IPS-20b (cell line): ENCODE measurements around the gene RND1.
"Not testable (repeated sequence)": the region's sequence is repeated elsewhere in the genome, so short reads cannot be mapped to it uniquely, and the experiment has no call there.

Experiments used
- H3K27ac ChIP-seq: one replicate; pipeline ENCODE4 v1.5.1; 2013; ENCODE audit warnings: low read length
- H3K27me3 ChIP-seq: 2 replicates; pipeline ENCODE4 v1.6.1; 2013; ENCODE audit warnings: mild to moderate bottlenecking, low read length, inconsistent platforms; ENCODE audit not compliant: insufficient read depth
- H3K36me3 ChIP-seq: 2 replicates; pipeline ENCODE4 v1.6.1; 2013; ENCODE audit warnings: low read depth, mild to moderate bottlenecking, inconsistent platforms, low read length, moderate library complexity; ENCODE audit not compliant: insufficient read depth
- H3K4me1 ChIP-seq: 2 replicates; pipeline ENCODE4 v1.6.1; 2013; ENCODE audit warnings: mild to moderate bottlenecking, control low read depth, inconsistent platforms, low read length, moderate library complexity; ENCODE audit not compliant: insufficient read depth
- H3K4me3 ChIP-seq: 2 replicates; pipeline ENCODE4 v1.5.1; 2013; ENCODE audit warnings: mild to moderate bottlenecking, low read length, inconsistent platforms
- H3K9ac ChIP-seq: 2 replicates; pipeline ENCODE4 v1.6.1; 2013; ENCODE audit warnings: low read depth, mild to moderate bottlenecking, inconsistent platforms, low read length, moderate library complexity
- H3K9me3 ChIP-seq: 2 replicates; pipeline ENCODE4 v1.6.1; 2013; ENCODE audit warnings: mild to moderate bottlenecking, low read depth, low read length, inconsistent platforms; ENCODE audit not compliant: insufficient read depth

The RND1 gene

GRCh38 chr12:48883305-48884161 lies 17.9 kb upstream of the RND1 start:
- no peaks in the 10 kb centered on the region for H3K36me3 ChIP-seq
- peak overlapping the region; percentile 54; the same call in 1 of the 2 replicates for H3K4me3 ChIP-seq
- H3K27me3 ChIP-seq = no peaks in the 10 kb centered on the region
- peaks cover 28% of the 10 kb centered on the region for H3K4me1 ChIP-seq
- H3K9ac ChIP-seq = peak overlapping the region; percentile 41; the same call in 1 of the 2 replicates
- no peaks in the 10 kb centered on the region for H3K9me3 ChIP-seq
- H3K27ac ChIP-seq = peak overlapping the region; percentile 26

- Histone ChIP-seq H3K4me1 (peaks cover 28% of the 10 kb centered on the region), H3K9me3 (no peaks in the 10 kb centered on the region), H3K27ac (no peak overlapping the region), H3K4me3 (peak overlapping the region; percentile 54), H3K27me3 (no peaks in the 10 kb centered on the region), H3K9ac (peak overlapping the region; percentile 41; the same call in 1 of the 2 replicates), H3K36me3 (no peaks in the 10 kb centered on the region)
Observed at GRCh38 chr12:48882972-48883304, 17.3 kb upstream of the RND1 start.

- Histone ChIP-seq H3K9me3 (no peaks in the 10 kb centered on the region), H3K9ac (peak overlapping the region; percentile 41; the same call in 1 of the 2 replicates), H3K27me3 (no peaks in the 10 kb centered on the region), H3K27ac (no peak overlapping the region), H3K4me3 (peak overlapping the region; percentile 54), H3K4me1 (peaks cover 28% of the 10 kb centered on the region), H3K36me3 (no peaks in the 10 kb centered on the region)
Observed at GRCh38 chr12:48882315-48882687, 16.6 kb upstream of the RND1 start.

GRCh38 chr12:48881686-48882314 lies 16.1 kb upstream of the RND1 start:
- Histone ChIP-seq H3K4me1 (peaks cover 28% of the 10 kb centered on the region), H3K9ac (peak overlapping the region; percentile 41; the same call in 1 of the 2 replicates), H3K27ac (no peak overlapping the region), H3K36me3 (no peaks in the 10 kb centered on the region), H3K27me3 (no peaks in the 10 kb centered on the region), H3K4me3 (peak overlapping the region; percentile 54; the same call in 1 of the 2 replicates), H3K9me3 (no peaks in the 10 kb centered on the region)

- Histone ChIP-seq H3K27ac (no peak overlapping the region), H3K4me1 (peaks cover 28% of the 10 kb centered on the region), H3K9me3 (no peaks in the 10 kb centered on the region), H3K36me3 (no peaks in the 10 kb centered on the region), H3K4me3 (no peak overlapping the region), H3K9ac (no peak overlapping the region), H3K27me3 (no peaks in the 10 kb centered on the region)
Observed at GRCh38 chr12:48880647-48881046, 15.0 kb upstream of the RND1 start.

- Histone ChIP-seq H3K4me1 (peaks cover 19% of the 10 kb centered on the region), H3K9me3 (no peaks in the 10 kb centered on the region), H3K36me3 (no peaks in the 10 kb centered on the region), H3K27ac (no peak overlapping the region), H3K27me3 (no peaks in the 10 kb centered on the region), H3K9ac (no peak overlapping the region), H3K4me3 (no peak overlapping the region)
Observed at GRCh38 chr12:48878548-48878947, 12.9 kb upstream of the RND1 start.

- Histone ChIP-seq H3K9me3 (no peaks in the 10 kb centered on the region), H3K4me3 (no peak overlapping the region), H3K27me3 (no peaks in the 10 kb centered on the region), H3K4me1 (no peaks in the 10 kb centered on the region), H3K9ac (no peak overlapping the region), H3K27ac (no peak overlapping the region), H3K36me3 (no peaks in the 10 kb centered on the region)
Observed at GRCh38 chr12:48875944-48876515, 10.4 kb upstream of the RND1 start.

- not testable (repeated sequence) for H3K27me3 ChIP-seq, H3K4me3 ChIP-seq, H3K9ac ChIP-seq, H3K27ac ChIP-seq, H3K36me3 ChIP-seq, H3K9me3 ChIP-seq, H3K4me1 ChIP-seq
Observed at GRCh38 chr12:48873534-48873933, 7.9 kb upstream of the RND1 start.

GRCh38 chr12:48873096-48873495 lies 7.4 kb upstream of the RND1 start:
- Histone ChIP-seq H3K36me3 (no peaks in the 10 kb centered on the region), H3K27ac (no peak overlapping the region), H3K9ac (no peak overlapping the region), H3K4me3 (no peak overlapping the region), H3K4me1 (no peaks in the 10 kb centered on the region), H3K9me3 (no peaks in the 10 kb centered on the region), H3K27me3 (no peaks in the 10 kb centered on the region)

- Histone ChIP-seq H3K27me3 (no peaks in the 10 kb centered on the region), H3K27ac (no peak overlapping the region), H3K4me3 (no peak overlapping the region), H3K9me3 (no peaks in the 10 kb centered on the region), H3K4me1 (peaks cover 7% of the 10 kb centered on the region), H3K9ac (no peak overlapping the region), H3K36me3 (no peaks in the 10 kb centered on the region; the same call in 1 of the 2 replicates)
Observed at GRCh38 chr12:48869191-48869590, 3.5 kb upstream of the RND1 start.

GRCh38 chr12:48868451-48868850 lies 2.8 kb upstream of the RND1 start:
- peaks cover 4% of the 10 kb centered on the region; the same call in 1 of the 2 replicates for H3K36me3 ChIP-seq
- peaks cover 12% of the 10 kb centered on the region for H3K4me1 ChIP-seq
- H3K4me3 ChIP-seq = no peak overlapping the region
- H3K9me3 ChIP-seq = no peaks in the 10 kb centered on the region
- H3K27ac ChIP-seq = no peak overlapping the region
- H3K27me3 ChIP-seq = no peaks in the 10 kb centered on the region
- H3K9ac ChIP-seq = no peak overlapping the region
